ENCODE measurements around the gene ADAMTSL1.

Gene ADAMTSL1

GRCh38 chr9:18499980-18500379, 26.0 kb downstream of the ADAMTSL1 start:
- DNase-seq = no peak

GRCh38 chr9:18500451-18500850, 26.5 kb downstream of the ADAMTSL1 start:
- no peak for DNase-seq

- no peak for DNase-seq
Observed at GRCh38 chr9:18501949-18502348, 28.0 kb downstream of the ADAMTSL1 start.

GRCh38 chr9:18502546-18502945, 28.6 kb downstream of the ADAMTSL1 start:
- no peak for DNase-seq

- DNase-seq = no peak
Observed at GRCh38 chr9:18504707-18505106, 30.8 kb downstream of the ADAMTSL1 start.

- no peak for DNase-seq
Observed at GRCh38 chr9:18507151-18507550, 33.2 kb downstream of the ADAMTSL1 start.

- no peak for DNase-seq
Observed at GRCh38 chr9:18516514-18516913, 42.6 kb downstream of the ADAMTSL1 start.

- DNase-seq = no peak
Observed at GRCh38 chr9:18516965-18517364, 43.0 kb downstream of the ADAMTSL1 start.

- DNase-seq = peak; percentile 35
Observed at GRCh38 chr9:18520416-18521047, 46.6 kb downstream of the ADAMTSL1 start.

GRCh38 chr9:18526685-18527084, 52.7 kb downstream of the ADAMTSL1 start:
- DNase-seq = no peak

GRCh38 chr9:18531136-18532065, 57.4 kb downstream of the ADAMTSL1 start:
- DNase-seq = no peak

- no peak for DNase-seq
Observed at GRCh38 chr9:18534611-18535010, 60.7 kb downstream of the ADAMTSL1 start.

GRCh38 chr9:18536554-18536953, 62.6 kb downstream of the ADAMTSL1 start:
- no peak for DNase-seq

GRCh38 chr9:18539203-18539693, 65.3 kb downstream of the ADAMTSL1 start:
- DNase-seq = no peak

GRCh38 chr9:18542837-18543405, 69.0 kb downstream of the ADAMTSL1 start:
- peak; percentile 78 for DNase-seq

- peak; percentile 96 for DNase-seq
Observed at GRCh38 chr9:18543406-18544192, 69.6 kb downstream of the ADAMTSL1 start.

GRCh38 chr9:18544456-18544855, 70.5 kb downstream of the ADAMTSL1 start:
- DNase-seq = peak; percentile 36

- no peak for DNase-seq
Observed at GRCh38 chr9:18545636-18546360, 71.8 kb downstream of the ADAMTSL1 start.

GRCh38 chr9:18548456-18548855, 74.5 kb downstream of the ADAMTSL1 start:
- DNase-seq = no peak

- no peak for DNase-seq
Observed at GRCh38 chr9:18549772-18550171, 75.8 kb downstream of the ADAMTSL1 start.

GRCh38 chr9:18550286-18550685, 76.3 kb downstream of the ADAMTSL1 start:
- no peak for DNase-seq

GRCh38 chr9:18554244-18554643, 80.3 kb downstream of the ADAMTSL1 start:
- DNase-seq = no peak
